HepG2 (cell line): Measurements from ENCODE around the gene MAP3K5. TPM values are rescaled to one million over a fixed set of nuclear protein-coding genes. Genes with fewer than 3 reads are reported as not detected.

Experiments
- ATAC-seq: fragments of 200-7000 bp; cut with Tn5 transposase; 3 replicates; pipeline ENCODE4 v1.9.1; 2020; ENCODE audit warnings: mild to moderate bottlenecking, moderate library complexity
- BruUV-seq: library from RNA; stranded (reverse); fragments of 400-500 nt; replicated peaks from 2 replicates; lab custom pipeline; 2021; lab: Mats Ljungman, UMichigan
- CTCF ChIA-PET: fragments of 300-600 bp; formaldehyde crosslinking; extraction: SDS; loops from one replicate; lab custom pipeline; 2021; ENCODE audit warnings: low total read pairs, inconsistent platforms, low intra/inter-chr PET ratio; lab: Yijun Ruan, JAX
- POLR2A ChIA-PET: fragments of 350-600 bp; sonication (Branson Sonifier 250); formaldehyde crosslinking; loops from one replicate; lab custom pipeline; 2020; ENCODE audit warnings: antibody characterized with exemption, inconsistent platforms; lab: Yijun Ruan, JAX
- DNase-seq: peaks from one replicate; pipeline ENCODE4 v3.0.0-alpha.2; 2015; ENCODE audit warnings: low spot score
- FAIRE-seq: peaks from 3 replicates; lab custom pipeline; 2011; peaks lifted over from hg19 to GRCh38; lab: Jason Lieb, UNC
- H2AFZ ChIP-seq: one replicate; pipeline ENCODE4 v1.6.1; 2011; ENCODE audit warnings: low read length, inconsistent platforms
- H3K27ac ChIP-seq: fragments of 300-600 bp; 3 replicates; pipeline ENCODE4 v1.8.0; 2011; ENCODE audit warnings: mixed run types, mild to moderate bottlenecking, mixed read lengths, low read length, inconsistent platforms; ENCODE audit not compliant: insufficient read depth; ENCODE audit errors: extremely low read length
- H3K27me3 ChIP-seq, 2 experiments: fragments of 200-600 bp in 1 of 2; 2 replicates in 1 of 2; 3 replicates in 1 of 2; pipeline versions ENCODE4 v1.6.0 to v1.8.0; 2011; ENCODE audit warnings: low read length in 2 of 2, mild to moderate bottlenecking in 2 of 2, moderate library complexity in 2 of 2, inconsistent platforms in 1 of 2; ENCODE audit not compliant: insufficient read depth in 2 of 2, control insufficient read depth in 1 of 2
- H3K36me3 ChIP-seq, 2 experiments: fragments of 200-600 bp in 1 of 2; replicated peaks in 1 of 2; 2 replicates in 1 of 2; 3 replicates in 1 of 2; pipeline versions ENCODE4 v1.5.1 to v1.8.0; 2011; ENCODE audit warnings: low read length in 2 of 2, inconsistent platforms in 1 of 2; ENCODE audit not compliant: insufficient read depth in 2 of 2, control insufficient read depth in 1 of 2
- H3K4me1 ChIP-seq: 2 replicates; pipeline ENCODE4 v1.5.1; 2012; ENCODE audit warnings: low read length, inconsistent platforms; ENCODE audit not compliant: insufficient read depth
- H3K4me2 ChIP-seq: 2 replicates; pipeline ENCODE4 v1.6.0; 2011; ENCODE audit warnings: low read depth, low read length, inconsistent platforms
- H3K4me3 ChIP-seq, 3 experiments: fragments of 200-600 bp in 1 of 3; sonication (generic), shearing (Covaris generic) in 1 of 3; replicated peaks in 1 of 3; 2 replicates each; pipeline ENCODE4 v1.5.1; 2011 to 2016; ENCODE audit warnings: low read length in 3 of 3, inconsistent platforms in 2 of 3, low read depth in 2 of 3, mild to moderate bottlenecking in 2 of 3, control low read depth in 1 of 3, mixed read lengths in 1 of 3; ENCODE audit not compliant: insufficient read depth in 1 of 3
- H3K79me2 ChIP-seq: one replicate; pipeline ENCODE4 v1.6.1; 2011; ENCODE audit warnings: low read length, inconsistent platforms; ENCODE audit not compliant: insufficient read depth
- H3K9ac ChIP-seq: 2 replicates; pipeline ENCODE4 v1.6.0; 2011; ENCODE audit warnings: mild to moderate bottlenecking, low read depth, low read length, inconsistent platforms; ENCODE audit not compliant: insufficient read depth
- H3K9me3 ChIP-seq: 2 replicates; pipeline ENCODE4 v1.5.1; 2012; ENCODE audit warnings: mild to moderate bottlenecking, low read length
- H4K20me1 ChIP-seq: 2 replicates; pipeline ENCODE4 v1.6.0; 2011; ENCODE audit warnings: inconsistent platforms, mild to moderate bottlenecking, low read length, moderate library complexity; ENCODE audit not compliant: insufficient read depth
- DR1 ChIP-seq: sonication (generic); formaldehyde crosslinking; IDR thresholded peaks from 2 replicates; pipeline ENCODE4 v1.8.0; 2021; ENCODE audit warnings: mild to moderate bottlenecking, missing genetic modification reagents, inconsistent platforms
- ERF ChIP-seq: IDR thresholded peaks from 2 replicates; pipeline ENCODE4 v1.6.1; 2018; ENCODE audit warnings: missing biosample characterization, missing genetic modification reagents
- ESRRA ChIP-seq: sonication (generic); formaldehyde crosslinking; IDR thresholded peaks from 2 replicates; pipeline ENCODE4 v1.5.1; 2020; ENCODE audit warnings: mild to moderate bottlenecking, low read depth, missing genetic modification reagents
- HOXA7 ChIP-seq: sonication (generic); formaldehyde crosslinking; IDR thresholded peaks from 2 replicates; pipeline ENCODE4 v1.8.1; 2022; ENCODE audit warnings: mild to moderate bottlenecking, missing genetic modification reagents, moderate library complexity
- PHF5A ChIP-seq: IDR thresholded peaks from one replicate; pipeline ENCODE4 v1.6.1; 2018; ENCODE audit warnings: low read depth, missing genetic modification reagents; ENCODE audit not compliant: unreplicated experiment
- SMYD3 ChIP-seq: sonication (generic); formaldehyde crosslinking; IDR thresholded peaks from 2 replicates; pipeline ENCODE4 v1.8.1; 2023; ENCODE audit warnings: mild to moderate bottlenecking, missing genetic modification reagents
- TAF1 ChIP-seq: sonication (generic); formaldehyde crosslinking; IDR thresholded peaks from 2 replicates; pipeline ENCODE4 v1.4.0; 2020; ENCODE audit warnings: missing genetic modification reagents
- TOE1 ChIP-seq: sonication (generic); formaldehyde crosslinking; IDR thresholded peaks from 2 replicates; pipeline ENCODE4 v1.4.0; 2020; ENCODE audit warnings: mild to moderate bottlenecking, missing genetic modification reagents
- ZNF552 ChIP-seq: sonication (generic); formaldehyde crosslinking; IDR thresholded peaks from 2 replicates; pipeline ENCODE4 v1.9.0; 2022; ENCODE audit warnings: missing genetic modification reagents, mild to moderate bottlenecking, borderline replicate concordance
- ZNF775 ChIP-seq: sonication (generic); formaldehyde crosslinking; IDR thresholded peaks from 2 replicates; pipeline ENCODE4 v1.4.0; 2020; ENCODE audit warnings: missing genetic modification reagents, mild to moderate bottlenecking, moderate library complexity, borderline replicate concordance
- WGBS: methylation state at CpG from one replicate; pipeline ENCODE4 v1.1.6; 2017; ENCODE audit warnings: low lambda C conversion rate; 5-methylcytosine and 5-hydroxymethylcytosine counted together
- in situ Hi-C: cut with HindIII; loops from 2 replicates; pipeline ENCODE4 v1.10.0; 2017; ENCODE audit warnings: low pct_unique_long_range_greater_than_20kb; ENCODE audit not compliant: extremely low pct_ligation_motif_present
- intact Hi-C: fragments of 100-400 bp; cut with micrococcal nuclease; formaldehyde crosslinking; loops from one replicate; pipeline ENCODE4 v1.10.0; 2022; ENCODE audit not compliant: unreplicated experiment
- polyA plus RNA-seq, 8 experiments: library from polyadenylated mRNA; depleted of rRNA in 3 of 8; stranded (reverse) in 7 of 8; unstranded in 1 of 8; fragments of >200 nt; fragmentation: Illumina TruSeq in 4 of 8; extraction: Trizol in 4 of 8; gene quantifications; 2 replicates each; pipeline versions ENCODE4 v1.2.1 to v1.2.3, GENCODE V29; 2011 to 2016; ENCODE audit warnings: low read depth in 4 of 8, missing spikeins in 1 of 8, mixed read lengths in 1 of 8; ENCODE audit not compliant: insufficient read depth in 1 of 8
- total RNA-seq, 5 experiments: library from RNA; depleted of rRNA; stranded (reverse); fragments of >200 nt; fragmentation: Illumina TruSeq; extraction: Trizol; gene quantifications; 2 replicates each; pipeline ENCODE4 v1.2.3, GENCODE V29; 2016; ENCODE audit warnings: low read depth in 1 of 5

MAP3K5 gene
- total and polyA plus RNA-seq, 2 of the 13 experiments (the other 11 are each of a cell fraction or from before 2014, with no cell fraction given), result not detected

- no peak for TF ChIP-seq ERF
- no peak for TF ChIP-seq ZNF552 (CRISPR knock-in tag)
- TF ChIP-seq HOXA7 (CRISPR knock-in tag), result no peak
- no peak for TF ChIP-seq ESRRA (CRISPR knock-in tag)
- TF ChIP-seq ZNF775 (CRISPR knock-in tag), result no peak
- TF ChIP-seq SMYD3 (CRISPR knock-in tag), result no peak
Measured at GRCh38 chr6:136763716-136764516, 28.4 kb downstream of the MAP3K5 start (continued).

DNA sequence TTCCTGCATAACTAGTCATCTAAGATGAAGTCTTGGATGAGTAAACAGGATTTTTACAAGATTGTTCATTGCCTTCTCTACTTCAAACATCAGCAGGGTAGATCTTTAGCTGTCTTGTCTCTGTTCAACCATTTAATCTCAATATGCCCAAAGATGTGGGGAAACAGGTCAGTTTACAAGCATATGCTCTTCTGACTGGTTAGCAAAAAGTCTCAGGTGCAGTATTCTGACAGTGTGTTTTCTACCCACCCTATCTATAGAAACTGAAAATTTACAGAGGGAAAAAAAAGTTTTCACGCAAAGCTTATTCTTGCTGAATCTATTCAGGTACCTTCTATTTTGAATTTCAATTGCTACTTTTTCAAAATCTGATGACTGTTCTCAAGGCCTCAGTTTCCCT lies 29.0 kb downstream of the MAP3K5 start:
- POLR2A ChIA-PET, result no interaction called here
- H4K20me1 ChIP-seq, result no peaks in the 10 kb centered on the region
- ATAC-seq, result no peak
- FAIRE-seq, result no peak
- no peak overlapping the region for H3K9ac ChIP-seq
- no peak overlapping the region for H3K4me2 ChIP-seq
- TF ChIP-seq PHF5A (CRISPR knock-in tag) (no peak), TAF1 (no peak), TOE1 (CRISPR knock-in tag) (no peak), DR1 (CRISPR knock-in tag) (no peak)
- no peak overlapping the region for H3K4me3 ChIP-seq
- H3K4me1 ChIP-seq, result no peaks in the 10 kb centered on the region
- no peak overlapping the region for H3K27ac ChIP-seq
- 93% methylated on average over 1 of the region's 1 CpG for WGBS
- no peak overlapping the region for H2AFZ ChIP-seq
- no peaks in the 10 kb centered on the region for H3K9me3 ChIP-seq
- DNase-seq, result no peak
- H3K36me3 ChIP-seq, result no peaks in the 10 kb centered on the region
- in situ Hi-C loops, result no loop called here
- CTCF ChIA-PET, result no interaction called here
- no peaks in the 10 kb centered on the region for H3K79me2 ChIP-seq
- BruUV-seq, result no TSS peak
- intact Hi-C loops, result no loop called here
- no peaks in the 10 kb centered on the region; a peak in 1 of 5 replicates for H3K27me3 ChIP-seq
